ENCODE measurements around the gene FCER1G. TPM values are rescaled to one million over a fixed set of nuclear protein-coding genes. Genes with fewer than 3 reads are reported as not detected.
"Not testable (repeated sequence)": the region's sequence is repeated elsewhere in the genome, so short reads cannot be mapped to it uniquely, and the experiment has no call there.

Gene FCER1G
- total RNA-seq, 1 experiment from 2014 or later: 1.1 TPM

DNA sequence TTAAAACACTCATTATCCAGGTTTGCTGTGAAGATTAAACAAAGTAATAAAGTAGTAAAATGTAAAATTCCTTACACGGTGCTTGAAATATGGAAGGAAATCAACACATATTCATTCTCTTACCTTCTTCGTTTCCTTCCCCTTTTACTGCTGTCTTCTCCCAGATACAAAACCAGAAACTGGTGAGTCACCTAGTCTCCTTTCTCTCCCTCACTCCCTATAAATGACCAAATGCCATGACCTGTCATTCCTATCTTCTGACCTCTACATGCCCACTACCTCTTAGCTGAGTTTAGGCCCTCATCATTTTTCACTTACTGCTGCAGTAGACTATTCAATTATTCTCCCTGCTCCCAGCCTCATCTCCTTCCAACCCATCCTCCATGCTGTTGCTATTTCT, 27.2 kb downstream of the FCER1G start:
- Histone ChIP-seq H3K9me3 (replicated peaks) (no peaks in the 10 kb centered on the region), H3K27me3 (replicated peaks) (peaks cover 8% of the 10 kb centered on the region; the same call in 1 of the 2 replicates), H3K27ac (no peak overlapping the region), H3K4me3 (no peak overlapping the region), H3K4me1 (replicated peaks) (no peaks in the 10 kb centered on the region), H3K36me3 (no peaks in the 10 kb centered on the region)
- DNase-seq (ENCODE audit: low read depth in 1 of 2, low spot score in 2 of 2): no peak

DNA sequence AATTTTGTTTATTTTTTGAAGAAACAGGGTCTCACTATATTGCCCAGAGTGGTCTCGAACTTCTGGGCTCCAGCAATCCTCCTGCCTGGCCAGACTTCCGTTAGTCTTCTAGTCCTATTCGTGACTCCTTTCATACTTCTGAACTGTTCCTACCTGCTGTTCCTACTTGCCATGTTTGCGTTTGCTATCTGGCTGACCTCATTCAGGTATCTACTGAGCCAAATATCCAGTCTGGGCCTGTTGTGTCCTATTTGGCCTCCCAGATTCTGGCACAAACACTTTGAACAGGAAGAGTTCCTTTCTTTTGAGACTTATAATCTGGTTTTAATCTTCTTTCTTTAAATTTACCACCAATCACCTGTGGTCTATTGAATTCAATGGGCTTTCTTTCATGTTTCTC, 29.8 kb downstream of the FCER1G start:
- peaks cover 5% of the 10 kb centered on the region; the same call in 1 of the 2 replicates for H3K27me3 ChIP-seq (replicated peaks)
- no peak for DNase-seq (ENCODE audit: low read depth in 1 of 2, low spot score in 2 of 2)

GRCh38 chr1:161250100-161250499, 35.0 kb downstream of the FCER1G start:
- DNase-seq (ENCODE audit: low read depth in 1 of 2, low spot score in 2 of 2); H3K27me3 ChIP-seq (replicated peaks); H3K4me3 ChIP-seq: not testable (repeated sequence)

More for the DNA sequence above, 29.8 kb downstream of the FCER1G start:
- Histone ChIP-seq H3K4me1 (replicated peaks) (no peaks in the 10 kb centered on the region), H3K27ac (no peak overlapping the region), H3K4me3 (no peak overlapping the region), H3K36me3 (no peaks in the 10 kb centered on the region), H3K9me3 (replicated peaks) (no peaks in the 10 kb centered on the region)

DNA sequence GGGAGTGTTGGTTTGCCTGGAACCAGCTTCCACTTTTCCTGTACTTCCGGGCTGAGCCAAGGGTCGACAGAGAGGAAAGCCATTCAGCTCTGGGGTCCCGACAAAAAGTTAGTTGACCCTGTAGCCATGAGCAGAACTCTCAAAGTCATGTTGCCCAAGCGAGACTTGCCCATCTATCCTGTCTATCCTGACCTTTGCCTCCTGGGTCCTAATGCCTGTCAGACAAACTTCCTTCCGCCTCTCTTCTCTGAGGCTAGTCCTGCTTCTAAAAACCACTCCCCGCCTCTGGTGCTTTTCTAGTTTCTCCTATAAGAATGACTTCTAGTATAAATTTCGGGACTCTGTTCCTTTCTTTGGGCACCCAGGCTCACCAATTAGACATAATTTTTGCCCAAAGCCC, 35.7 kb downstream of the FCER1G start:
- Histone ChIP-seq H3K27ac (no peak overlapping the region), H3K36me3 (no peaks in the 10 kb centered on the region), H3K4me1 (replicated peaks) (no peaks in the 10 kb centered on the region), H3K27me3 (replicated peaks) (no peaks in the 10 kb centered on the region), H3K4me3 (no peak overlapping the region), H3K9me3 (replicated peaks) (no peaks in the 10 kb centered on the region)
- no peak for DNase-seq (ENCODE audit: low read depth in 1 of 2, low spot score in 2 of 2)

More at GRCh38 chr1:161250100-161250499, 35.0 kb downstream of the FCER1G start:
- not testable (repeated sequence) for H3K4me1 ChIP-seq (replicated peaks); H3K36me3 ChIP-seq; H3K27ac ChIP-seq; H3K9me3 ChIP-seq (replicated peaks)

- Histone ChIP-seq H3K36me3 (no peaks in the 10 kb centered on the region), H3K4me1 (replicated peaks) (no peaks in the 10 kb centered on the region), H3K9me3 (replicated peaks) (no peaks in the 10 kb centered on the region), H3K27me3 (replicated peaks) (no peaks in the 10 kb centered on the region), H3K4me3 (no peak overlapping the region), H3K27ac (no peak overlapping the region)
- DNase-seq (ENCODE audit: low read depth in 1 of 2, low spot score in 2 of 2): no peak
Measured at GRCh38 chr1:161251579-161251978, 36.5 kb downstream of the FCER1G start.

GRCh38 chr1:161255302-161255701, 40.2 kb downstream of the FCER1G start:
- peaks cover 21% of the 10 kb centered on the region for H3K27me3 ChIP-seq (replicated peaks)
- H3K27ac ChIP-seq; DNase-seq (ENCODE audit: low read depth in 1 of 2, low spot score in 2 of 2); H3K4me3 ChIP-seq; H3K36me3 ChIP-seq; H3K4me1 ChIP-seq (replicated peaks); H3K9me3 ChIP-seq (replicated peaks): not testable (repeated sequence)

GRCh38 chr1:161255955-161256520, 40.9 kb downstream of the FCER1G start:
- not testable (repeated sequence) for H3K4me3 ChIP-seq; H3K27ac ChIP-seq; H3K4me1 ChIP-seq (replicated peaks); H3K36me3 ChIP-seq; H3K9me3 ChIP-seq (replicated peaks); DNase-seq (ENCODE audit: low read depth in 1 of 2, low spot score in 2 of 2)
- H3K27me3 ChIP-seq (replicated peaks): peaks cover 26% of the 10 kb centered on the region

- not testable (repeated sequence) for H3K4me3 ChIP-seq; H3K27ac ChIP-seq; H3K36me3 ChIP-seq; DNase-seq (ENCODE audit: low read depth in 1 of 2, low spot score in 2 of 2); H3K4me1 ChIP-seq (replicated peaks); H3K9me3 ChIP-seq (replicated peaks)
- peaks cover 34% of the 10 kb centered on the region for H3K27me3 ChIP-seq (replicated peaks)
Measured at GRCh38 chr1:161257109-161257508, 42.0 kb downstream of the FCER1G start.

- Histone ChIP-seq H3K4me1 (replicated peaks) (peaks cover 5% of the 10 kb centered on the region), H3K9me3 (replicated peaks) (peaks cover 8% of the 10 kb centered on the region), H3K27me3 (replicated peaks) (peaks cover 34% of the 10 kb centered on the region), H3K36me3 (no peaks in the 10 kb centered on the region), H3K27ac (no peak within 1 kb of the TSS), H3K4me3 (no peak within 1 kb of the TSS)
- no peak for DNase-seq (ENCODE audit: low read depth in 1 of 2, low spot score in 2 of 2)
Measured at GRCh38 chr1:161258439-161259344, 43.6 kb downstream of the FCER1G start, which contains the start of gene PCP4L1. PCP4L1 (plus strand) TSS chr1:161258745; CDS start chr1:161258975, 230 bp downstream.

DNA sequence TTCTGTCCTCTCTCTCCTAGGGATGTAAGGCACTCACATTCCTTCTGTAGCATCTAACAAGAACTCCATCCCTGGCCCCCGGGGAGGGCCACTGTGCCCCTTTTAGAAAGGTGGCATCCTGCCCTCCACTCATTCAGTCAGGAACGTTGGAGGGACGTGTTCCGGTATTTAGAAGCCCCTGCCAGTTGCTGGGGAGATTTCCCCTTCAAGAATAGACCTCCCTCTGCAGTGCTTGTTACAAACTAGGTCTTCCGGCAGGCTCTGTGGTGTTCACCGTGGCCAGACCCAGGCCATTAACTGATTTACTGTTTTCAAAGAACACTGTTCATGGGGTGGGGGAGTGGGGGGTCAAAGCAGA, 44.2 kb downstream of the FCER1G start:
- H3K27ac ChIP-seq: no peak overlapping the region
- no peak for DNase-seq (ENCODE audit: low read depth in 1 of 2, low spot score in 2 of 2)
- peaks cover 34% of the 10 kb centered on the region for H3K27me3 ChIP-seq (replicated peaks)
- no peaks in the 10 kb centered on the region for H3K36me3 ChIP-seq
- no peak overlapping the region for H3K4me3 ChIP-seq
- peaks cover 8% of the 10 kb centered on the region for H3K9me3 ChIP-seq (replicated peaks)
- peaks cover 5% of the 10 kb centered on the region for H3K4me1 ChIP-seq (replicated peaks)

GRCh38 chr1:161259765-161260164, 44.7 kb downstream of the FCER1G start:
- Histone ChIP-seq H3K9me3 (replicated peaks) (peaks cover 8% of the 10 kb centered on the region), H3K27me3 (replicated peaks) (peaks cover 34% of the 10 kb centered on the region), H3K4me1 (replicated peaks) (peaks cover 5% of the 10 kb centered on the region), H3K36me3 (no peaks in the 10 kb centered on the region), H3K27ac (no peak overlapping the region), H3K4me3 (no peak overlapping the region)
- DNase-seq (ENCODE audit: low read depth in 1 of 2, low spot score in 2 of 2): no peak

- H3K27me3 ChIP-seq (replicated peaks): peaks cover 34% of the 10 kb centered on the region
- no peaks in the 10 kb centered on the region for H3K36me3 ChIP-seq
- DNase-seq (ENCODE audit: low read depth in 1 of 2, low spot score in 2 of 2): no peak
- H3K27ac ChIP-seq: no peak overlapping the region
- H3K4me1 ChIP-seq (replicated peaks): peaks cover 5% of the 10 kb centered on the region
- peaks cover 8% of the 10 kb centered on the region for H3K9me3 ChIP-seq (replicated peaks)
- H3K4me3 ChIP-seq: no peak overlapping the region
Measured at GRCh38 chr1:161260376-161261260, 45.5 kb downstream of the FCER1G start.

DNA sequence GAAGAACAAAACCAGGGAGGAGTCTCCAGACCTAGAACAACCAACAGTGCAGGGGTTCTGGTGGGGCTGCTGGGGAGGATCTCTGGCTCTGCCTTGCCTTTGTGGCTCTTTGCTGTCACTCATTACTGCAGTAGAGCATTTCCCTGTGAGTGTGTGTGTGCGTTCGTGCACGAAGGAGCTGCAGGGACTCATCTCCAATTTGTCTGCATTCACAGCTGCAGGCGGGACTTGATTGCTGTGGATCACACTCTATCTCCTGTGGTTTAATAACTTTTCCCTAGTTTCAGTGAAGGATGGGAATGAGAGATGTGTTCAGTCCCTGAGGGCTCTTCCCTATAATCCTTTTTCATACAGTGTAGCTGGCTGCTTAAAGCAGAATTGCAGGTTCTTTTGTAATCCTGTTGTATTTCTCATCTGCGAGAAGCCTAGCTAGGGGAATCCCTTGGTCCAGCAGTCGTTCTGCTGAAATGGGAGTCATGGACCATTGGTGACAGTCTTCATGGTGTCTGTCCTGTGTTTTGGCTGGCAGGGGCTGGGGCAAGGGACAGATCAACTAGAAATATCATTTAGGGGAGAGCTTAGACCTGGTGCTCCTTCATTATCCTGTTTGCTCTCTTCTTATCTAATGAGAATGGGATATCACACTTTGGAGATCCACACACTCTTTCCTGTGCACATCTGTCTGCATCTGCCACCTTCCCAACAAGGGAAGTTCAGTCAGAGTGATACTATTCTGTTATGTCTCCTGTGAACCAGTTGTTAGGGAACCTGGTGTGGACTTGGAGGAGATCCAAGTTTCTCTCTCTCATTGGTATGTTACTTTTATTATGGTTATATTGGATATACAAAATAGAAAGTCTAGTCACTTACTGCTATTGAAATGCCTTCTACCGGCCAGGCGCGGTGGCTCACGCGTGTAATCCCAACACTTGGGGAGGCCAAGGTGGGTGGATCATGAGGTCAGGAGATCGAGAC, 46.5 kb downstream of the FCER1G start:
- Histone ChIP-seq H3K4me1 (replicated peaks) (peaks cover 5% of the 10 kb centered on the region), H3K27ac (no peak overlapping the region), H3K9me3 (replicated peaks) (peaks cover 8% of the 10 kb centered on the region), H3K4me3 (no peak overlapping the region), H3K27me3 (replicated peaks) (peaks cover 34% of the 10 kb centered on the region), H3K36me3 (no peaks in the 10 kb centered on the region)
- DNase-seq (ENCODE audit: low read depth in 1 of 2, low spot score in 2 of 2): no peak
